Natural killer cell (primary cell): ENCODE measurements around the gene ADNP2. TPM values are rescaled to one million over a fixed set of nuclear protein-coding genes. Genes with fewer than 3 reads are reported as not detected.
A peak's percentile ranks its signal among the peaks of the same experiment; 100 is the strongest.

Experiments
- ATAC-seq, 3 donors: fragments of 150-1000 bp in 2 of 3; fragments of 200-7000 bp in 1 of 3; cut with Tn5 transposase; 1 replicate in 1 of 3; 2 replicates in 2 of 3; pipeline ENCODE4 v1.10.0; 2021; ENCODE audit warnings: mild to moderate bottlenecking in 2 of 3, moderate library complexity in 2 of 3
- DNase-seq, 2 donors: peaks; one replicate each; pipeline versions ENCODE4 v3.0.0 to v3.0.0-alpha.2; 2013 to 2021; ENCODE audit warnings: mixed read lengths in 1 of 2
- H3K27ac ChIP-seq: one replicate; pipeline ENCODE4 v1.5.1; 2013; ENCODE audit warnings: mild to moderate bottlenecking, low read length
- H3K27me3 ChIP-seq: one replicate; pipeline ENCODE4 v1.6.1; 2013; ENCODE audit warnings: low read length; ENCODE audit not compliant: control insufficient read depth, insufficient read depth
- H3K36me3 ChIP-seq: one replicate; pipeline ENCODE4 v1.6.1; 2013; ENCODE audit warnings: low read length; ENCODE audit not compliant: control insufficient read depth, insufficient read depth
- H3K4me1 ChIP-seq: one replicate; pipeline ENCODE4 v1.6.1; 2013; ENCODE audit warnings: low read length; ENCODE audit not compliant: control insufficient read depth, insufficient read depth
- H3K4me3 ChIP-seq: one replicate; pipeline ENCODE4 v1.5.1; 2013; ENCODE audit warnings: low read length
- H3K9me3 ChIP-seq: one replicate; pipeline ENCODE4 v1.6.1; 2013; ENCODE audit warnings: low read length; ENCODE audit not compliant: control insufficient read depth, insufficient read depth
- H3K27ac Mint-ChIP-seq, 2 donors: one replicate each; pipeline ENCODE4 v1.8.0; 2022; ENCODE audit warnings: mild to moderate bottlenecking in 2 of 2, mixed read lengths in 2 of 2, moderate library complexity in 1 of 2
- H3K27me3 Mint-ChIP-seq, 2 donors: one replicate each; pipeline ENCODE4 v1.8.0; 2022; ENCODE audit warnings: low read depth in 2 of 2, mixed read lengths in 2 of 2
- H3K36me3 Mint-ChIP-seq: one replicate; pipeline ENCODE4 v1.8.0; 2022; ENCODE audit warnings: mixed read lengths
- H3K4me1 Mint-ChIP-seq, 2 donors: one replicate each; pipeline ENCODE4 v1.8.0; 2022; ENCODE audit warnings: mixed read lengths in 2 of 2
- H3K4me3 Mint-ChIP-seq: one replicate; pipeline ENCODE4 v1.8.0; 2022; ENCODE audit warnings: mild to moderate bottlenecking, moderate library complexity, mixed read lengths
- H3K9me3 Mint-ChIP-seq, 2 donors: one replicate each; pipeline ENCODE4 v1.8.0; 2022; ENCODE audit warnings: mixed read lengths in 2 of 2
- WGBS: methylation state at CpG from one replicate; pipeline ENCODE4 v1.1.7; 2013; ENCODE audit warnings: missing lambda C conversion rate; ENCODE audit not compliant: insufficient coverage; 5-methylcytosine and 5-hydroxymethylcytosine counted together
- intact Hi-C: fragments of 100-400 bp; cut with micrococcal nuclease; formaldehyde crosslinking; loops from one replicate; pipeline ENCODE4 v1.14.2; 2022
- total RNA-seq, 4 donors: library from RNA; stranded (reverse); fragments of 120-200 nt in 1 of 4; gene quantifications; one replicate each; pipeline versions ENCODE4 v1.2.3 to v1.2.4, GENCODE V29; 2013 to 2022
- TF ChIP-seq, protein P1 (sequence below): fragments of 200-600 bp; IDR thresholded peaks from one replicate; pipeline ENCODE4 v1.8.0; 2022; ENCODE audit warnings: antibody characterized with exemption

ADNP2 gene
- total RNA-seq, 3 donors from 2014 or later (not counting 1 experiment from before 2014, with no cell fraction given), result 31.2 to 39.2 (median 31.4) TPM

DNA sequence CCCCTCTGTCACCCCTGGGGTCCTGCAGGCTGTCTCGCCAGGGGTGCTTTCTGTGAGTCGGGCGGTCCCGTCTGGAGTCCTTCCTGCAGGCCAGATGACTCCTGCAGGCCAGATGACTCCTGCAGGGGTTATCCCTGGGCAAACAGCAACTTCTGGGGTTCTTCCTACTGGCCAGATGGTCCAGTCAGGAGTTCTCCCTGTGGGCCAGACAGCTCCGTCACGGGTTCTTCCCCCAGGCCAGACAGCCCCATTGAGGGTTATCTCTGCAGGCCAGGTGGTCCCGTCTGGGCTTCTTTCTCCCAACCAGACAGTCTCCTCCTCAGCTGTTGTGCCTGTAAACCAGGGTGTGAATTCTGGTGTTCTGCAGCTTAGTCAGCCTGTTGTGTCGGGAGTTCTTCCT lies 27.6 kb downstream of the ADNP2 start:
- H3K4me3 Mint-ChIP-seq, result no peak overlapping the region
- DNase-seq, result no peak
- Histone ChIP-seq H3K4me3 (no peak overlapping the region), H3K4me1 (no peaks in the 10 kb centered on the region), H3K36me3 (peaks cover 48% of the 10 kb centered on the region), H3K27me3 (no peaks in the 10 kb centered on the region), H3K9me3 (no peaks in the 10 kb centered on the region), H3K27ac (no peak overlapping the region)
- peaks cover 0 to 10% of the 10 kb centered on the region in 2 donors for H3K4me1 Mint-ChIP-seq
- H3K27ac Mint-ChIP-seq, result no peak overlapping the region
- intact Hi-C loops, result no loop called here
- no peaks in the 10 kb centered on the region for H3K9me3 Mint-ChIP-seq
- TF ChIP-seq, protein P1, sequence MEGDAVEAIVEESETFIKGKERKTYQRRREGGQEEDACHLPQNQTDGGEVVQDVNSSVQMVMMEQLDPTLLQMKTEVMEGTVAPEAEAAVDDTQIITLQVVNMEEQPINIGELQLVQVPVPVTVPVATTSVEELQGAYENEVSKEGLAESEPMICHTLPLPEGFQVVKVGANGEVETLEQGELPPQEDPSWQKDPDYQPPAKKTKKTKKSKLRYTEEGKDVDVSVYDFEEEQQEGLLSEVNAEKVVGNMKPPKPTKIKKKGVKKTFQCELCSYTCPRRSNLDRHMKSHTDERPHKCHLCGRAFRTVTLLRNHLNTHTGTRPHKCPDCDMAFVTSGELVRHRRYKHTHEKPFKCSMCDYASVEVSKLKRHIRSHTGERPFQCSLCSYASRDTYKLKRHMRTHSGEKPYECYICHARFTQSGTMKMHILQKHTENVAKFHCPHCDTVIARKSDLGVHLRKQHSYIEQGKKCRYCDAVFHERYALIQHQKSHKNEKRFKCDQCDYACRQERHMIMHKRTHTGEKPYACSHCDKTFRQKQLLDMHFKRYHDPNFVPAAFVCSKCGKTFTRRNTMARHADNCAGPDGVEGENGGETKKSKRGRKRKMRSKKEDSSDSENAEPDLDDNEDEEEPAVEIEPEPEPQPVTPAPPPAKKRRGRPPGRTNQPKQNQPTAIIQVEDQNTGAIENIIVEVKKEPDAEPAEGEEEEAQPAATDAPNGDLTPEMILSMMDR, result no peak
- 92% methylated on average over 8 of the region's 8 CpGs for WGBS
- no peak for ATAC-seq
- no peaks in the 10 kb centered on the region for H3K27me3 Mint-ChIP-seq
- peaks cover 13% of the 10 kb centered on the region for H3K36me3 Mint-ChIP-seq

DNA sequence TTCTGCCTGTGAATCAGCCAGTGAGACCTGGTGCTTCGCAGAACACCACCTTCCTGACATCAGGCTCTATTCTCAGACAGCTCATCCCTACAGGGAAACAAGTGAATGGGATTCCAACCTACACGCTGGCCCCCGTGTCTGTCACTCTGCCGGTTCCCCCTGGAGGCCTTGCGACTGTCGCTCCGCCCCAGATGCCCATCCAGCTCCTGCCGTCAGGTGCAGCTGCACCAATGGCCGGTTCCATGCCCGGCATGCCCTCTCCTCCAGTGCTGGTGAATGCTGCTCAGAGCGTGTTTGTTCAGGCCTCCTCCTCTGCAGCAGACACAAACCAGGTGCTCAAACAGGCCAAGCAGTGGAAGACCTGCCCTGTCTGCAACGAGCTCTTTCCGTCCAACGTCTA lies 28.1 kb downstream of the ADNP2 start:
- Mint-ChIP-seq H3K36me3 (peaks cover 13% of the 10 kb centered on the region), H3K4me3 (no peak overlapping the region), H3K27ac (no peak overlapping the region), H3K27me3 (no peaks in the 10 kb centered on the region), H3K4me1 (peaks cover 0 to 7% of the 10 kb centered on the region in 2 donors), H3K9me3 (no peaks in the 10 kb centered on the region)
- 97% methylated on average over 14 of the region's 14 CpGs for WGBS
- Histone ChIP-seq H3K9me3 (no peaks in the 10 kb centered on the region), H3K4me1 (no peaks in the 10 kb centered on the region), H3K27ac (no peak overlapping the region), H3K36me3 (peaks cover 48% of the 10 kb centered on the region), H3K27me3 (no peaks in the 10 kb centered on the region), H3K4me3 (no peak overlapping the region)
- intact Hi-C loops, result no loop called here
- DNase-seq (no peak), ATAC-seq (no peak)
- TF ChIP-seq, protein P1, result no peak

DNA sequence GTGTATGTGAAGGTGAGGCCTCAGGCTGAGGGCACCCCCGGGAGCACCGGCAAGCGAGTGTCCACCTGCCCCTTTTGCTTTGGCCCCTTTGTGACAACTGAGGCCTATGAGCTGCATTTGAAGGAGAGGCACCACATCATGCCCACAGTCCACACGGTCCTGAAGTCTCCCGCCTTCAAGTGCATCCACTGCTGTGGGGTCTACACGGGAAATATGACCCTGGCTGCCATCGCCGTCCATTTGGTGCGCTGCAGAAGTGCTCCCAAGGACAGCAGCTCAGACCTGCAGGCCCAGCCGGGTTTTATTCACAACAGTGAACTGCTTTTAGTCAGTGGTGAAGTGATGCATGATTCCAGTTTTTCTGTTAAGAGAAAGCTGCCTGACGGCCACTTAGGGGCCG lies 28.9 kb downstream of the ADNP2 start:
- H3K4me3 Mint-ChIP-seq, result no peak overlapping the region
- no peak overlapping the region for H3K27ac ChIP-seq
- peaks cover 46% of the 10 kb centered on the region for H3K36me3 ChIP-seq
- no peaks in the 10 kb centered on the region for H3K27me3 ChIP-seq
- no peaks in the 10 kb centered on the region for H3K4me1 ChIP-seq
- TF ChIP-seq, protein P1, result no peak
- H3K9me3 Mint-ChIP-seq, result no peaks in the 10 kb centered on the region
- no peaks in the 10 kb centered on the region for H3K4me1 Mint-ChIP-seq
- no peaks in the 10 kb centered on the region for H3K9me3 ChIP-seq
- WGBS, result 94% methylated on average over 12 of the region's 12 CpGs
- DNase-seq (no peak), ATAC-seq (no peak)
- H3K27me3 Mint-ChIP-seq, result no peaks in the 10 kb centered on the region
- no peak overlapping the region for H3K4me3 ChIP-seq
- H3K27ac Mint-ChIP-seq, result no peak overlapping the region
- intact Hi-C loops, result no loop called here
- H3K36me3 Mint-ChIP-seq, result peaks cover 13% of the 10 kb centered on the region

DNA sequence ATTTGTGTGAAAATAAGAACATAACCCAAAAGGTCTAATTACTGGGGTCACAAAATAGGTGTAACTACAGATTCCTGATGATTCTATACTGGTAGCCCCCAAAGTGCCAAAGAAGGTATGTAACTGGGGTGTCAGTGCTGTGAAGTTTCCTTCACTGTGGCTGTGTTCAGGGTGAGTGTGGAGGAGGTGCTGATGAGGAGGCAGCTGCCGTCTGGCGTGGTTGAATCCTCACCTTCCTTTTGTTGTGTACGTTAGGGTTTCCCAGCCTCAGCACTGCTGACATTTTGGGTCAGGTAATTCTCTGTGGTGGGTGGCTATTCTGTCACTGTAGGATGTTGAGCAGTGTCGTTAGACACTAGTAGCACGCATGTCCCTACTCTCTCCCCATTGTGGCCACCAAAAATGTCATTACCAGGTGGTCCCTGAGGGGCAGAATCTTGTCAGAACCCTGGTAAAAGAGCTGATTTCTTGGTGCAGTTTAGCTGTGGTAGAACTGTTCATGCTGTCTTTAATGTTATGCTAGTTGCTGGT lies 31.5 kb downstream of the ADNP2 start:
- intact Hi-C loops, result no loop called here
- H3K4me1 ChIP-seq, result no peaks in the 10 kb centered on the region
- no peaks in the 10 kb centered on the region for H3K9me3 ChIP-seq
- H3K27me3 ChIP-seq, result no peaks in the 10 kb centered on the region
- H3K4me3 ChIP-seq, result no peak overlapping the region
- WGBS, result 70% methylated on average over 5 of the region's 5 CpGs
- Mint-ChIP-seq H3K27me3 (no peaks in the 10 kb centered on the region), H3K27ac (no peak overlapping the region), H3K9me3 (no peaks in the 10 kb centered on the region), H3K36me3 (peaks cover 6% of the 10 kb centered on the region), H3K4me3 (no peak overlapping the region), H3K4me1 (no peaks in the 10 kb centered on the region)
- TF ChIP-seq, protein P1, result no peak
- H3K36me3 ChIP-seq, result peaks cover 34% of the 10 kb centered on the region
- ATAC-seq (peak in 1 of 3 donors; percentile 21), DNase-seq (no peak)
- H3K27ac ChIP-seq, result no peak overlapping the region
